ENCODE data around the gene METTL27. TPM values are rescaled to one million over a fixed set of nuclear protein-coding genes. Genes with fewer than 3 reads are reported as not detected.

Gene METTL27
- total and polyA plus RNA-seq, 2 of the 8 experiments (the other 6 are each of a cell fraction or from before 2014, with no cell fraction given) = 6.2 to 12.0 TPM

DNA sequence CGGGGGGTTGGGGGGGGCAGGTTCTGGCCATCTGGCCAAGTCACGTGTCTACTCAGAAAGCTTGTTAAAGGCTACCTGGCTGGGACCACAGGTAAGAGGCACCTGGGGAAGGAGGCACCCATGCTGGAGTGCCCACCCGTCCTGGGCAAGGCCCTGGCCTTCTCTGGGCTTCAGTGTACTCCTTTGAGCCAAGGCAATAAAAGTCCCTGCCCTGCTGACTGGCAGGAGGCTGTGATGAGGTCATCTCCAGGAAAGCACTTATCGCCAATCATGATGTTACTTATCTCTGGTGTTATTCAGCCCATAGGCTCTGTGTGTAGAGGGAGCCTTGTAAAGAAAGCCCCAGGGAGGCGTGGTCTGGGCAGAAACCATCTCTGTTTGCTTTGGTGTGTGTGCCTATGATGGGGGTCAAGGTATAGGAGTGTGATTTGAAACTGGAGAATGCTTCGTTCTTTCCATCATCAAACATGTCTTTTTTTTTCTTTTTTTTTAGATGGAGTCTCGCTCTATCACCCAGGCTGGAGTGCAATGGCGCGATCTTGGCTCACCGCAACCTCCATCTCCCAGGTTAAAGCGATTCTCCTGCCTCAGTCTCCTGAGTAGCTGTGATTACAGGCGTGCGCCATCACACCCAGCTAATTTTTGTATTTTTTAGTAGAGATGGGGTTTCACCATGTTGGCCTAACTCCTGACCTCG is 14.1 kb downstream of the METTL27 start (continued):
- TF ChIP-seq, protein P1, sequence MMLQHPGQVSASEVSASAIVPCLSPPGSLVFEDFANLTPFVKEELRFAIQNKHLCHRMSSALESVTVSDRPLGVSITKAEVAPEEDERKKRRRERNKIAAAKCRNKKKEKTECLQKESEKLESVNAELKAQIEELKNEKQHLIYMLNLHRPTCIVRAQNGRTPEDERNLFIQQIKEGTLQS (IDR thresholded peaks at IDR 0.05; ENCODE audit: insufficient read depth, low read depth, low read length) = no peak
- no peak for TF ChIP-seq KDM1A (IDR thresholded peaks at IDR 0.05; ENCODE audit: borderline replicate concordance, low read length)
- no peak for TF ChIP-seq POU5F1 (IDR thresholded peaks at IDR 0.05; ENCODE audit: low read depth, low read length)
- TF ChIP-seq POLR2A (IDR thresholded peaks at IDR 0.05; ENCODE audit: control extremely low read depth in 1 of 2, low read depth in 2 of 2, low read length in 2 of 2) = 0 out of 3 replicates have a peak, but pooled peaks of 1 of the 2 experiments have one; percentile 28
- TF ChIP-seq, protein P2, sequence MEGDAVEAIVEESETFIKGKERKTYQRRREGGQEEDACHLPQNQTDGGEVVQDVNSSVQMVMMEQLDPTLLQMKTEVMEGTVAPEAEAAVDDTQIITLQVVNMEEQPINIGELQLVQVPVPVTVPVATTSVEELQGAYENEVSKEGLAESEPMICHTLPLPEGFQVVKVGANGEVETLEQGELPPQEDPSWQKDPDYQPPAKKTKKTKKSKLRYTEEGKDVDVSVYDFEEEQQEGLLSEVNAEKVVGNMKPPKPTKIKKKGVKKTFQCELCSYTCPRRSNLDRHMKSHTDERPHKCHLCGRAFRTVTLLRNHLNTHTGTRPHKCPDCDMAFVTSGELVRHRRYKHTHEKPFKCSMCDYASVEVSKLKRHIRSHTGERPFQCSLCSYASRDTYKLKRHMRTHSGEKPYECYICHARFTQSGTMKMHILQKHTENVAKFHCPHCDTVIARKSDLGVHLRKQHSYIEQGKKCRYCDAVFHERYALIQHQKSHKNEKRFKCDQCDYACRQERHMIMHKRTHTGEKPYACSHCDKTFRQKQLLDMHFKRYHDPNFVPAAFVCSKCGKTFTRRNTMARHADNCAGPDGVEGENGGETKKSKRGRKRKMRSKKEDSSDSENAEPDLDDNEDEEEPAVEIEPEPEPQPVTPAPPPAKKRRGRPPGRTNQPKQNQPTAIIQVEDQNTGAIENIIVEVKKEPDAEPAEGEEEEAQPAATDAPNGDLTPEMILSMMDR (IDR thresholded peaks at IDR 0.05; ENCODE audit: control extremely low read depth in 1 of 3, insufficient read depth in 1 of 3, low read depth in 1 of 3, low read length in 3 of 3) = no peak
- TF ChIP-seq CTBP2 (IDR thresholded peaks at IDR 0.05; ENCODE audit: borderline replicate concordance, insufficient read depth, insufficient read length, low read length) = no peak
- TF ChIP-seq SIRT6 (IDR thresholded peaks at IDR 0.05; ENCODE audit: low read length) = no peak
- TF ChIP-seq JUN (IDR thresholded peaks at IDR 0.05; ENCODE audit: low read depth, low read length) = no peak
- TF ChIP-seq TAF7 (optimal IDR thresholded peaks at IDR 0.05; ENCODE audit: borderline replicate concordance, low read depth, low read length) = no peak
- TF ChIP-seq JUND (IDR thresholded peaks at IDR 0.05; ENCODE audit: low read length) = 0 out of 2 replicates have a peak, but pooled peaks have one; percentile 52
- TF ChIP-seq POLR2AphosphoS5 (IDR thresholded peaks at IDR 0.05; ENCODE audit: low read depth, low read length) = 0 out of 2 replicates have a peak, but pooled peaks have one; percentile 13
- TF ChIP-seq SP2 (IDR thresholded peaks at IDR 0.05; ENCODE audit: low read length) = no peak
- no peak for TF ChIP-seq CEBPB (IDR thresholded peaks at IDR 0.05; ENCODE audit: low read depth, low read length)
- TF ChIP-seq, protein P3, sequence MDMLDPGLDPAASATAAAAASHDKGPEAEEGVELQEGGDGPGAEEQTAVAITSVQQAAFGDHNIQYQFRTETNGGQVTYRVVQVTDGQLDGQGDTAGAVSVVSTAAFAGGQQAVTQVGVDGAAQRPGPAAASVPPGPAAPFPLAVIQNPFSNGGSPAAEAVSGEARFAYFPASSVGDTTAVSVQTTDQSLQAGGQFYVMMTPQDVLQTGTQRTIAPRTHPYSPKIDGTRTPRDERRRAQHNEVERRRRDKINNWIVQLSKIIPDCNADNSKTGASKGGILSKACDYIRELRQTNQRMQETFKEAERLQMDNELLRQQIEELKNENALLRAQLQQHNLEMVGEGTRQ (IDR thresholded peaks at IDR 0.05; ENCODE audit: low read length) = 0 out of 2 replicates have a peak, but pooled peaks have one; percentile 18

All from H1 (cell line).